AG10803 (cell line): ENCODE results near the gene DCANP1.

Experiments
- DNase-seq: peaks from one replicate; pipeline ENCODE4 v3.0.0; 2010; ENCODE audit warnings: low read depth
- H3K4me3 ChIP-seq: 2 replicates; pipeline ENCODE4 v1.5.1; 2011; ENCODE audit warnings: mild to moderate bottlenecking, low read length, control low read depth
- CTCF ChIP-seq: conservative IDR thresholded peaks from 2 replicates; pipeline ENCODE4 v1.5.1; 2011; ENCODE audit warnings: mild to moderate bottlenecking, low read length, control low read depth, inconsistent platforms

The DCANP1 gene

GRCh38 chr5:135434591-135435466, 12.3 kb downstream of the DCANP1 start:
- no peak for DNase-seq
- TF ChIP-seq CTCF = no peak
- no peak overlapping the region for H3K4me3 ChIP-seq

GRCh38 chr5:135433681-135434426, 13.3 kb downstream of the DCANP1 start:
- H3K4me3 ChIP-seq = no peak overlapping the region
- peak; percentile 32 for DNase-seq
- no peak for TF ChIP-seq CTCF

- no peak for DNase-seq
- H3K4me3 ChIP-seq = no peak overlapping the region
- no peak for TF ChIP-seq CTCF
Measured at GRCh38 chr5:135432113-135432512, 15.0 kb downstream of the DCANP1 start.

- no peak overlapping the region for H3K4me3 ChIP-seq
- DNase-seq = no peak
- TF ChIP-seq CTCF = no peak
Measured at GRCh38 chr5:135430135-135430437, 17.1 kb downstream of the DCANP1 start.

GRCh38 chr5:135429301-135430134, 17.6 kb downstream of the DCANP1 start:
- no peak for DNase-seq
- TF ChIP-seq CTCF = no peak
- no peak overlapping the region for H3K4me3 ChIP-seq

GRCh38 chr5:135428586-135428985, 18.6 kb downstream of the DCANP1 start:
- no peak for DNase-seq
- no peak overlapping the region for H3K4me3 ChIP-seq
- no peak for TF ChIP-seq CTCF
